A204.1 (cell line): Measurements from ENCODE around the gene KIF11.
"Not testable (repeated sequence)": the region's sequence is repeated elsewhere in the genome, so short reads cannot be mapped to it uniquely, and the experiment has no call there.

Experiments used
- FAIRE-seq: peaks from 2 replicates; lab custom pipeline; 2012; peaks lifted over from hg19 to GRCh38; lab: Jason Lieb, UNC

The KIF11 gene

DNA sequence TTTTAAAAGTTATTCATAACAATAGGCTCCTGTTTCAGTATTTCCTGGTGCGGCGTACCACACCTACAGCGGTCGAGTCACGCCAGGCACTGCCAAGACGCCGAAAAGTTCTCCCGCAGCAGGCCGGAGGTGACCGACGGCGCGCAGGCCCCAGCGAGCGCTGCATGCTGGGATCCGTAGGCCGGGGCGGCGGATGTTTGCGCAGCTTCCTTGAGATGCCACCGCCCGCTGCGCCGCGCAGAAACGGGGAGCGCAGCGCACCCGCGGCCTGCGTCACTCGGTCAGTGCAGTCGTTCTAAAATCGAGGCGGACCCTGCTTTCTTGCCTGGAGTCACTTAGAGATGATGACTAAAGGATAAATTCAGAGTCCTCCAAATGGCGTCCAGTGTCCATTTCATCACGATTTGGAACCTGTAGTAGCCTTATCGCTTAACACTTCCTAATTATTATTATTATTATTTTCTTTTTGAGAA, 1.3 kb upstream of the KIF11 start:
- FAIRE-seq: peak; percentile 56

GRCh38 chr10:92593619-92594588, 974 bp downstream of the KIF11 start:
- FAIRE-seq: no peak

DNA sequence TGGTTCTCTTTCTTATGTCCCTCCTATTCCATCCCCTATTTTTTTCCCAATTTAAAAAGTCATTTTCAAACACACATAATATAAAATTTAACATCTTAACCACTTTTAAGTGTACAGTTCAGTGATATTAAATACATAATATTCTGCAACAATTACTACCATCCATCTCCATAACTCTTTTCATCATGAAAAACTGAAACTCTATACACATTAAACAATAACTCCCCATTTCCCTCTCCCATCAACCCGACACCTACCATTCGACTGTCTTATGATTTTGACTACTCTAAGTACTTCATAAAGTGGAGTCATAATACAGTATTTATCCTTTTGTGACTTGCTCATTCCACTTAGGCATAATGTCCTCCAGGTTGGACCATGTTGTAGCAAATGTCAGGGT, 2.6 kb downstream of the KIF11 start:
- no peak for FAIRE-seq

- no peak for FAIRE-seq
Measured at GRCh38 chr10:92598321-92598720, 5.4 kb downstream of the KIF11 start.

DNA sequence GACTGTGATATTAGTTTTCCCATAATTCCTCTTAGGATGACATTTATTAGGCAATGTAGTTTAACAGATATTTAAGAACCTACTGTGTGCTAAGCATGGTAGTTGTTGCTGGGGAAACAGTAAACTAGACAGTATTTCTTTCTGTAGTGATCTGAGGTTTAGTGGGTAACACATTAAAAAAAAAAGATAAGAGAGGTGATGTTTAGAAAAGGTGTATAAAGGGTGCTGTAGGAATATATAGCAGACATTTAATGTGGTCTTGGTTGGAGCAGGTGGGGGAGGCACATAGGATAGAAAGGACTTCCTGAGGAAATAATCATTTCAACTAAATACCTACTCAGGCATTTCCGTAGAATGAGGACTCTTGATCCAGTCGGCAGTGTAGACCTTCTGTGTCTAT, 11.9 kb downstream of the KIF11 start:
- no peak for FAIRE-seq

DNA sequence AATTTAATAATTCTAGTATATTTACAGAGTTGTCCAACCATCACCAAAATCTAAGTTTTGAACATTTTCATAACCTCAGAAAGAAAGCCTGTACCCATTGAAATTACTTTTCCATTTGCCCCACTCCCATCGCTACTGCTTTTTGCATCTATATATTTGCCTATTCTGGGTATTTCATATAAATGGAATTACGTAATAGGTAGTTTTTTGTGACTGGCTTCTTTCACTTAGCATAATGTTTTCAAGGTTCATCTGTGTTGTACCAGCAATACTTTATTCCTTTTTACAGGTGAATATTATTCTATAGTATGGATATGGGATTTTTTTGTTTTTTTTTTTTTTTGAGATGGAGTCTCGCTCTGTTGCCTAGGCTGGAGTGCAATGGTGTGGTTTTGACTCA, 22.6 kb downstream of the KIF11 start:
- FAIRE-seq: peak; percentile 37

DNA sequence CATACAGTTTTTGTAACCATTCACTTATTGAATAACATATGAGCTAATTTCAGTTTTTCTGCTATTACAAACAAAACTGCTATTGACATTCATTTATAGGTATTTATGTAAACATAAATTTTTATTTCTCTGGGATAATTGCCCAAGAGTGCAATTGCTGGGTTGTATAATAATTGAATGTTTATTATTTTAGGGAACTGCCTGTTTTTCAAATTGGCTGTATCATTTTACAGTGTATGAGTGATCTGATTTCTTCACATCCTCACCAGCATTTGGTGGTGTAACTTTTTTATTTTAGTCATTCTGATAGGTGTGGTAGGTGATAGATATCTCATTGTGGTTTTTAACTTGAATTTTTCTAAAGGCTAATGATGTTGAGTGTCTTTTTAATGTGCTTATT, 26.4 kb downstream of the KIF11 start:
- peak; percentile 27 for FAIRE-seq

DNA sequence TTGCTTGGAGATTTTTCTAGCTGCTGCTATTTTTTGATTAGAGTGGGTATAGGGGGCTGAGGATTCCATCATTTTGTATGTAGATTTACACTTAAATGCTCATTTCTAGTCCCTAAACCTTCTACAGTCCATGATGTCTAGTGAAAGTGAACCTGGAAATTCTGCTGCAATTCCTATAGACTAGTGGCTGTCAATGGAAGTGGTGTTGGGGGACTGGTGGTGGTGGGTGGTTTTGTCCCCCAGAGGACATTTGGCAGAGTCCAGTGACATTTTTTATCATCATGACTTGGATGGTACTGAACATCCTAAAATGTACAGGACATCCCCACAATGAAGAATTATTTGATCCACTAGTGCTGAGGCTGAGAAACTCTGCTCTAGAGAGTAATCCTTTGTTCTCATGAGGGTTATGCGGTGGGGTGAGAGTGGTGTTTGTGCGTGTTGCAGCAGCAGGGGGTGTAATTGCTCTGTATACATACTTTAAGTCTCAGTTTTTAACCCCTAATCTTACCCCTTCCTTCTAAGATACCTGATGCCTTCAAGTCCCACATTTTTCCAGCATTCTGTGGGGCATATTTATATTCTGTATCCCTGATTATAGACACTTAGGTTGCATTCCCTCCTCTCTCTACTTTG, 35.0 kb downstream of the KIF11 start:
- no peak for FAIRE-seq

DNA sequence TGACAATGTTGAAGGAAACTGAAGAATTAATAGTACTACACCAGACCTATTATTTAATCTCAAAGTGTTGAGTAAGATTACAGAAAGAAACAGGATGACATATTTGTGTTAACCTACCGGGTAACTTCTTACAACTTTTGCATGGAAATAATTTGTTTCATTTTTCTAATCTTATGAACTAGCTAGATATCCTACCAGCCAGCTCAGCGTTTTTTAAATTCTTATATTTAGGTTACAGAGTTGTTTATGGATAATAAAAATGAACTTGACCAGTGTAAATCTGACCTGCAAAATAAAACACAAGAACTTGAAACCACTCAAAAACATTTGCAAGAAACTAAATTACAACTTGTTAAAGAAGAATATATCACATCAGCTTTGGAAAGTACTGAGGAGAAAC, 37.0 kb downstream of the KIF11 start:
- no peak for FAIRE-seq

GRCh38 chr10:92638037-92638436, 45.1 kb downstream of the KIF11 start:
- FAIRE-seq: peak; percentile 67

- FAIRE-seq: no peak
Measured at GRCh38 chr10:92640107-92640506, 47.2 kb downstream of the KIF11 start.

DNA sequence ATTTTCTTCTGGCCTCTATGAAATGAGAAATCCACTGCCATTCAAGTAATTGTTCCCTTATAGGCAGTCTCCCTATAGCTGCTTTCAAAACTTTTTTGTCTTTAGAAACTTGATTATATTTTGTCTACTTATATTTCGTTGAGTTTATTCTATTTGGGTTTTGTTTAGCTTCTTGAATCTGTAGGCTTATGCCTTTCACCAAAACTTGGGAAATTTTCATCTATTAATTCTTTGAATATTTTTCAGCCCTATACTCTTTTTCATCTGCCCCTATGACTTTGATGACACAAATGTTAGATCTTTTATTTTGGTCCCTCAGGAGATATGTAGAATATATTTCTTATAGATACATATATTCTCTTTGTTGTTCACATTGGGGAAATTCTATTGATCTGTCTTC, 48.6 kb downstream of the KIF11 start:
- no peak for FAIRE-seq

GRCh38 chr10:92644921-92645320, 52.0 kb downstream of the KIF11 start:
- no peak for FAIRE-seq

- FAIRE-seq: not testable (repeated sequence)
Measured at GRCh38 chr10:92650864-92651263, 57.9 kb downstream of the KIF11 start.

- FAIRE-seq: no peak
Measured at GRCh38 chr10:92655426-92655825, 62.5 kb downstream of the KIF11 start.

DNA sequence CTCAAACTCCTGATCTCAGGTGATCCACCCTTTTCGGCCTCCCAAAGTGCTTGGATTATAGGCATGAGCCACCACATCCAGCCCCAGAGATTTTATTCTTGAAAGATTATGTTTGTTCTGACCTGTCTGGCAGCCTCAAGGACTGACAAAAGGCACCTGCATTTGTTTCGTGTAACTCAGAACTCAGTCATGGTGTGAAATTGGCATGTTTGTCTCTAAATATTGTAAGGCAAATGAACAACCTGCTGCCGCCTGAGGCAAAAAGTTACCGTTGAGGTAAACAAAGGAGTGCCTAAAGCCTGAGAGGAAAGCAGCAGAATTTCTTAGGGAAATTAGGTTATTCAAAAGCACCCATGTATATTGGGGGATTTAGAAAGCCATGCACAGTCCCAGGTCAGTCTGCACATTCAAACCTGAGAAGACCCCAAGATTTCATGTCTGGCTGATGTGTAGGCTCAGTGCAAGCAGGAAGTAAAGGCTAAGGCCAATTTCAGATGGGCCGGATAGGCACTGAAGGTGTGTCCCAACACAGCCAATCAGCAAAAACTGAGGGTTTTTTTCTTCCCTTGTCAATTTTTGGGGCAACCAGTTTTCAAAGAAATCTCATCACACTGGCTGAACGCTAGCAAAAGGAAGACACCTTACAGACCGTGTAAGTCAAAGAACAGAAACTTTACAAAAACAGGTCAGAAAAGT, 63.5 kb downstream of the KIF11 start:
- no peak for FAIRE-seq

GRCh38 chr10:92657024-92657423, 64.1 kb downstream of the KIF11 start:
- FAIRE-seq: no peak

DNA sequence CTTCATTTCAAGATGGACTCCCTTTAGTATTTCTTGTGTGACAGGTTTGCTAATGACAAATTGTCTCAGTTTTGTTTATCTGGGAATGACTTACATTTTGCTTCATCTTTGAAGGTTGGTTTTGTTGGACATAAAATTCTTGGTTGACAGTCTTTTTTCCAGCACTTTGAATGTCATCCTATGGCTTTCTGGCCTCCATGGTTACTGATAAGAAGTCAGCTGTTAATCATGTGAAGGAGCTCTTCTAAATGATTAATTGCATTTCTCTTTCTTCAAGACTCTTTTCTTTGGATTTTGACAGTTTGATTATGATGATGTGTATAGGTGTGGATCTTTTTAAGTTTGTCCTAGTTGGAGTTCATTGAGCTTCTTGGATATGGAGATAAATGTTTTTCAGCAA, 69.9 kb downstream of the KIF11 start:
- no peak for FAIRE-seq

DNA sequence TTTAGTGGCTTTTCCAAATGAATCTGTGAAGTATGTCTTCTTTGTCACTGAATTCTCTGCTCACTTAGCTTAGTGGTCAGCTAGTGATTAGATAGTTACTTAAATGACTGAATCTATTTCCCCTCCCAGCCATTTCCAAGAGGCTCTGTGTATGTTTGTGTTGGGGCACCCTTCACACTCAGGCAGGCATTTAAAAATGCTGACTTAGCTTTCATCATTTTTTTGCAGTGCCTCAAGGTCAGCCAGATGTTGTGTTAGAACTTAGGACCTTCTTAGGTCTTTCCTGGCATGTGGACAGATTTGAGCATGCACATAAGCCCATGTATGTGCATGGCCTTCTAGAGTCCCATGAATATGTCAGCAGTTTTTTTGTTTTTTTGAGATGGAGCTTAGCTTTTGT, 71.4 kb downstream of the KIF11 start:
- FAIRE-seq: no peak

DNA sequence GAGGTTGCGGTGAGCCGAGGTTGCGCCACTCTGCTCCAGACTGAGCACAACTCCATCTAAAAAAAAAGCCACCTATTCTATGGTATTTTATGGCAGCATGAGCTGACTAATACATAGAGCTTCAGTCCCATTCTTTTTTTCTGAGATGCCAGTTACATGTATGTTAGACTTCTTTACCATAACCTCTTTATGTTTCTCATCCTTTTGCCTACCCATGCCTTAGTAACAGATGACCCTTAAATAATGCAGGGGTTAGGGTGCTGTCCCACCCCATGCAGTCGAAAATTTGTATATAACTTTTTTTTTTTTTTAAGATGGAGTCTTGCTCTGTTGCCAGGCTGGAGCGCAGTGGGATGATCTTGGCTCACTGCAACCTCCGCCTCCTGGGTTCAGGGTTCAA, 74.1 kb downstream of the KIF11 start:
- FAIRE-seq: no peak

- no peak for FAIRE-seq
Measured at GRCh38 chr10:92677708-92678107, 84.8 kb downstream of the KIF11 start.

- no peak for FAIRE-seq
Measured at GRCh38 chr10:92678206-92678605, 85.3 kb downstream of the KIF11 start.

DNA sequence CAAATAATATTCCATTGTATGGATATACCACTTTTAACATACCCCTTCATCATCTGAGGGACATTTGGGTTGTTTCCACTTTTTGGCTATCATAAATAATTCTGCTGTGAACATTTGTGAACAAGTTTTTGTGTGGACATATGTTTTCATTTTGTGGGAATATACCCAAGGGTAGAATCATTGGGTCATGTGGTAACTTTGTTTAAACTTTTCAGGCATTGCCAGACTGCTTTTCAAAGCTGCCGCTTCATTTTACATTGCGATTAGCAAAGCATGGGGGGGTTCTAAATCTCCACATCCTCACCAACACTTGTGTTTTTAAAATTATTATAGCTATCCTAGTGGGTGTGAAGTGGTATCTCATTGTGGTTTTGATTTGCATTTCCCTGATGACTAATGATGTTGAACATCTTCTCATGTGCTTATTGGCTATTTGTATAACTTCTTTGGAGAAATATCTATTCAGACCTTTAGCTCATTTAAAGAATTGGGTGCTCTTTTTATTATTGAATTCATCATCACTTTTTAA, 88.4 kb downstream of the KIF11 start:
- no peak for FAIRE-seq
